ENCODE results near the gene CCN6. TPM values are rescaled to one million over a fixed set of nuclear protein-coding genes. Genes with fewer than 3 reads are reported as not detected.

The CCN6 gene
- total RNA-seq, 2 donors from 2014 or later = 0.62 TPM; not detected in 1

GRCh38 chr6:112116221-112116620, 62.3 kb downstream of the CCN6 start:
- Histone ChIP-seq H3K4me3 (no peak overlapping the region), H3K4me1 (replicated peaks) (no peaks in the 10 kb centered on the region), H3K27me3 (replicated peaks; ENCODE audit: insufficient read depth) (no peaks in the 10 kb centered on the region), H3K27ac (no peak overlapping the region), H3K9me3 (no peaks in the 10 kb centered on the region), H3K36me3 (no peaks in the 10 kb centered on the region)
- TF ChIP-seq CTCF (IDR thresholded peaks at IDR 0.05) (no peak), POLR2AphosphoS5 (IDR thresholded peaks at IDR 0.05) (no peak), POLR2A (IDR thresholded peaks at IDR 0.05) (no peak)
- 55% methylated on average over 1 of the region's 1 CpG for WGBS
- no peak for DNase-seq (ENCODE audit: low spot score)
- intact Hi-C loops (cut with DNase I) = no loop called here

- DNase-seq (ENCODE audit: low spot score) = no peak
- 75% methylated on average over 1 of the region's 1 CpG for WGBS
- TF ChIP-seq CTCF (IDR thresholded peaks at IDR 0.05) (no peak), POLR2AphosphoS5 (IDR thresholded peaks at IDR 0.05) (no peak), POLR2A (IDR thresholded peaks at IDR 0.05) (no peak)
- no peaks in the 10 kb centered on the region for H3K4me1 ChIP-seq (replicated peaks)
- no peak overlapping the region for H3K4me3 ChIP-seq
- H3K36me3 ChIP-seq = no peaks in the 10 kb centered on the region
- H3K27me3 ChIP-seq (replicated peaks; ENCODE audit: insufficient read depth) = no peaks in the 10 kb centered on the region
- intact Hi-C loops (cut with DNase I) = no loop called here
- H3K9me3 ChIP-seq = no peaks in the 10 kb centered on the region
- no peak overlapping the region for H3K27ac ChIP-seq
Observed at GRCh38 chr6:112117554-112117953, 63.6 kb downstream of the CCN6 start.

GRCh38 chr6:112118034-112118433, 64.1 kb downstream of the CCN6 start:
- no peak for TF ChIP-seq POLR2A (IDR thresholded peaks at IDR 0.05)
- Histone ChIP-seq H3K4me3 (no peak overlapping the region), H3K27ac (no peak overlapping the region), H3K27me3 (replicated peaks; ENCODE audit: insufficient read depth) (no peaks in the 10 kb centered on the region), H3K9me3 (no peaks in the 10 kb centered on the region), H3K36me3 (no peaks in the 10 kb centered on the region), H3K4me1 (replicated peaks) (no peaks in the 10 kb centered on the region)
- intact Hi-C loops (cut with DNase I) = no loop called here
- no peak for DNase-seq (ENCODE audit: low spot score)

Other genes starting within 250 kb of the CCN6 start
- 100 to 1,000 TPM in 1 of 2 donors, 10 to 100 TPM in 1; 13.7 to 103 TPM for gene FYN, start 180.7 kb upstream of the CCN6 start, total RNA-seq
- 10 to 100 TPM; 20.5 to 36.8 TPM for gene TUBE1, start 33.4 kb downstream of the CCN6 start, total RNA-seq
- gene FAM229B, start 33.5 kb downstream of the CCN6 start, total RNA-seq = 10 to 100 TPM; 13.7 to 32.2 TPM
- gene LAMA4, start 200.5 kb downstream of the CCN6 start, total RNA-seq = 10 to 100 TPM in 1 of 2 donors, 1 to 10 TPM in 1; 9.6 to 48.3 TPM